ENCODE data around the gene TRIM62.

DNA sequence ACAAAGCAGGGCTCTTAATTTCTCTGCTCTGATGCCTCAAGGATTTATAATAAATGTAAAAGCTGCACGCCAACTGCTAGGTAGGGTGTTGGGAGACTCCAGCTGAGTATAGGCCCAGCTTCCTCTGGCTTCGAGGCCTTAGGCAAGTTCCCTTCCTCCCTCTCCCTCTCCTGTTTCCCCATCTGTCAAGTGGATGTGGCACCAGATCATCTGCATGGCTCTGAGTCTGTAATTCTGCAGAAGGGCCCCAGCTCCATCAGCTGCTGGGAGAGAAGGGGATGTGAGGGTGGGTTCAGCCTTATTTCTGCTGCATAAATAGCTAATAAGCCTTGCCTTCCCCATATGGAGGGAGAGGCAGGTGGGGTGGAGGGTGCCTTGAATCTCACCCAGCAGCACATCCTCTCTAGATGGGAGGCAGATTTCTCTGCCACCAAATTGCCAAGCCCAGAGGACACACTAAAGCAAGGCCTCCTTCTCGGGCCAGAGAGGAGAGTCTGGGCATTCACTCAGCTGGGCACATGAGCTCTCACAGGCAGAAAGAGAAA lies 3.8 kb downstream of the TRIM62 start:
- TF ChIP-seq, protein P1, sequence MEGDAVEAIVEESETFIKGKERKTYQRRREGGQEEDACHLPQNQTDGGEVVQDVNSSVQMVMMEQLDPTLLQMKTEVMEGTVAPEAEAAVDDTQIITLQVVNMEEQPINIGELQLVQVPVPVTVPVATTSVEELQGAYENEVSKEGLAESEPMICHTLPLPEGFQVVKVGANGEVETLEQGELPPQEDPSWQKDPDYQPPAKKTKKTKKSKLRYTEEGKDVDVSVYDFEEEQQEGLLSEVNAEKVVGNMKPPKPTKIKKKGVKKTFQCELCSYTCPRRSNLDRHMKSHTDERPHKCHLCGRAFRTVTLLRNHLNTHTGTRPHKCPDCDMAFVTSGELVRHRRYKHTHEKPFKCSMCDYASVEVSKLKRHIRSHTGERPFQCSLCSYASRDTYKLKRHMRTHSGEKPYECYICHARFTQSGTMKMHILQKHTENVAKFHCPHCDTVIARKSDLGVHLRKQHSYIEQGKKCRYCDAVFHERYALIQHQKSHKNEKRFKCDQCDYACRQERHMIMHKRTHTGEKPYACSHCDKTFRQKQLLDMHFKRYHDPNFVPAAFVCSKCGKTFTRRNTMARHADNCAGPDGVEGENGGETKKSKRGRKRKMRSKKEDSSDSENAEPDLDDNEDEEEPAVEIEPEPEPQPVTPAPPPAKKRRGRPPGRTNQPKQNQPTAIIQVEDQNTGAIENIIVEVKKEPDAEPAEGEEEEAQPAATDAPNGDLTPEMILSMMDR (conservative IDR thresholded peaks at IDR 0.05; ENCODE audit: low read depth, low read length), result no peak
- TF ChIP-seq EZH2 (IDR thresholded peaks at IDR 0.05; ENCODE audit: borderline replicate concordance, low read depth, low read length, poor library complexity, severe bottlenecking), result no peak

Measured in A673 (cell line).